ENCODE measurements around the gene ALDH1L1. TPM values are rescaled to one million over a fixed set of nuclear protein-coding genes. Genes with fewer than 3 reads are reported as not detected.

Gene ALDH1L1
- 0.21 TPM in 1 of 2 replicates, not detected in the other for total RNA-seq (2011; cell fraction: chromatin; rRNA removed; ENCODE audit: low replicate concordance)
- not detected in 2 replicates for total RNA-seq (2011; cell fraction: nucleolus; rRNA removed)
- not detected in 2 replicates for total RNA-seq (2011; cell fraction: nucleoplasm; rRNA removed)
- 0.23 and 0.33 TPM in 2 replicates for total RNA-seq (2014; rRNA removed)
- 0.51 and 0.58 TPM in 2 replicates for total RNA-seq (2014; rRNA removed; fragmentation: Illumina TruSeq; extraction: Trizol)
- 1.8 and 1.9 TPM in 2 replicates for total RNA-seq (2015; rRNA removed; fragmentation: Illumina TruSeq; extraction: Trizol)
- total RNA-seq (2021) = 0.60 and 1.5 TPM in 2 replicates
- polyA plus RNA-seq (2011; rRNA removed) = not detected in 2 replicates
- 0.03 TPM in 1 of 2 replicates, not detected in the other for polyA plus RNA-seq (2011; cell fraction: cytosol; rRNA removed)
- not detected in 2 replicates for polyA plus RNA-seq (2011; cell fraction: nucleus; rRNA removed)
- 0.65 and 3.8 TPM in 2 replicates for polyA plus RNA-seq (2012)
- 0.56 and 0.96 TPM in 2 replicates for polyA plus RNA-seq (2014; fragmentation: Illumina TruSeq; extraction: Trizol)
- polyA plus RNA-seq (2014; fragmentation: Nextera tagmentation; extraction: Ambion mirVana) = under 1 TPM; 0.06 to 0.34 TPM
- 0.24 and 1.7 TPM in 2 replicates for polyA plus RNA-seq (2014; rRNA removed)
- polyA minus RNA-seq (2011; rRNA and poly(A)+ RNA removed) = not detected in 2 replicates
- polyA minus RNA-seq (2011; cell fraction: cytosol; rRNA and poly(A)+ RNA removed) = not detected in 2 replicates
- not detected in 2 replicates for polyA minus RNA-seq (2011; cell fraction: nucleus; rRNA and poly(A)+ RNA removed)
- percentile 16 among the genes with signal in this experiment for Bru-seq, nascent RNA
- BruChase-seq, experiment 1, labeled RNA remaining after a 2-hour chase = percentile 13 among the genes with signal in this experiment
- BruChase-seq, experiment 2, labeled RNA remaining after a 6-hour chase = percentile 13 among the genes with signal in this experiment
- long read RNA-seq, experiment 1, partial matches to known transcripts = 0 of 2 reads
- long read RNA-seq, experiment 1, other reads (novel, unspliced or antisense) = 2 of 2 reads
- long read RNA-seq, experiment 2 = 0 reads
- long read RNA-seq, experiment 3 = 0 reads

DNA sequence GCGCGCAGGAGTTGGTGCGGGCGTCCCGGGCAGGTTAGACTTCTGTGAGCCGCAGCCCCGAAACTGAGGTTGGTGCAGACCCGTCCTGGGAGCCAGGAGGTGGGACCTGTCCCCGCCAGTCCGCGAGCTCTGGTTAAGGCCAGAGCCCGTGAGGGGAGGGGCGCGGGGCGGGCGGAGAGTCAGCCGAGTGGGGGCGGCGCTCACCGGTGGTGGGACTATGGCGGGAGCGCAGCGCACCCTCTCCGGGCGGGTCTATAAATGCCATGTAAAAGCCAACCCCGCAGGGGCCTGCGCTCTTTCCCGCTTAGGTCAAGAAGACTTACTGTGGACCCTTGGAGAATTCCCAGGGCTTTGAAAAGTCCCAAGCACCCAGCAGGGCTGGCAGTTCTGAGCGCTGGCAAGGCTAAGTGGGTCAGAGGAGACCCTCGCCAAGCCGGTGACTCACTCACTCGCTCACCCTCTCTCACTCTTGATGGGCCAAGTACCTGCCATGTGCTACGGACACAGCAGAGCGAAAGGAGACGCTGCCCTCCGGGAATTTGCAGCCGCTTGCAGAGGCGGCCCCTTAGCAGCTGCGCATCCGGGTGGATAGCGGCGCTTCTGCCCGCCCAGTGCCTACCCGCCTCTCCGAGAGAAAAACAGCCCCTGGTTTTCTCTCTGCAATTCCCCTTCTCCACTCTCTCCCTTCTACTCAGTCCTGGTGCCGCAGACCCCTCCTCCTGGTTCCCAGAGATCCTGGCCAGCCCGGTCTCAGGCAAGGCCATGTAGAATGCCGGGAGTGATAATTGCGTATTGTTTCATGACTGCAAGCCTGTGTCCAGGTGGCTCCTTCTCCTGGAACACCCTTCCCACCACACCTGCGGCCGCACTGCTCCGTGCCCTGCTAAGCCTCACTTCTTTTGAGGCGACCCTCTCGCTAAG, at the start of gene ALDH1L1:
ALDH1L1 (minus strand) TSS at position 110 of the 921 bp plus-strand sequence. CDS start 19,607 bp downstream, outside the sequence.
- BruUV-seq (replicated peaks) = no TSS peak
- TF ChIP-seq CHCHD3 (CRISPR knock-in tag; IDR thresholded peaks at IDR 0.05) (no peak), TEAD4 (IDR thresholded peaks at IDR 0.05; ENCODE audit: low read length) (no peak), TEAD4 (CRISPR knock-in tag; IDR thresholded peaks at IDR 0.05; ENCODE audit: borderline replicate concordance) (no peak), MIER1 (IDR thresholded peaks at IDR 0.05; ENCODE audit: low read depth) (no peak), TRIM28 (IDR thresholded peaks at IDR 0.05) (no peak), ZNF764 (CRISPR knock-in tag; IDR thresholded peaks at IDR 0.05; ENCODE audit: low read depth) (no peak), ZNF589 (CRISPR knock-in tag; IDR thresholded peaks at IDR 0.05; ENCODE audit: low read depth) (no peak)
- Histone ChIP-seq H3K4me3 (no peak within 1 kb of the TSS), H3K9me1 (ENCODE audit: control insufficient read depth, insufficient read depth, low read length) (no peaks in the 10 kb centered on the region), H3K79me2 (ENCODE audit: control insufficient read depth, insufficient read depth, low read length) (no peaks in the 10 kb centered on the region), H3K4me2 (ENCODE audit: insufficient read depth, low read length) (no peak within 1 kb of the TSS), H3K9ac (ENCODE audit: insufficient read depth in 1 of 2, low read depth in 2 of 2, low read length in 2 of 2) (no peak within 1 kb of the TSS), H3K27ac (ENCODE audit: extremely low read depth, low read depth, low read length) (no peak within 1 kb of the TSS), H3K36me3 (ENCODE audit: control insufficient read depth, insufficient read depth, low read length) (no peaks in the 10 kb centered on the region), H3K9me3 (replicated peaks; ENCODE audit: control insufficient read depth, insufficient read depth, low read depth, low read length) (no peaks in the 10 kb centered on the region), H3K27me3 (ENCODE audit: control insufficient read depth in 2 of 2, insufficient read depth in 2 of 2, low read length in 2 of 2) (no peaks in the 10 kb centered on the region; a peak in 2 of 5 replicates), H4K20me1 (replicated peaks; ENCODE audit: control insufficient read depth, insufficient read depth, low read length) (no peaks in the 10 kb centered on the region), H2AFZ (ENCODE audit: low read depth, low read length) (no peak within 1 kb of the TSS), H3K4me1 (replicated peaks in 1 of 2; ENCODE audit: control insufficient read depth in 2 of 2, insufficient read depth in 2 of 2, low read length in 2 of 2) (no peaks in the 10 kb centered on the region; a peak in 1 of 5 replicates)
- ATAC-seq (no peak), DNase-seq (ENCODE audit: extremely low read depth in 1 of 4, low spot score in 3 of 4) (no peak), FAIRE-seq (no peak)
- WGBS (ENCODE audit: insufficient coverage, low coverage, missing lambda C conversion rate) = 12% methylated on average over 23 of the region's 54 CpGs
- POLR2A ChIA-PET = no interaction called here
- in situ Hi-C loops (cut with MboI) (no loop called here), intact Hi-C loops (cut with micrococcal nuclease) (no loop called here)
- CTCF ChIA-PET (ENCODE audit: low intra/inter-chr PET ratio) = no interaction called here
